SU-DHL-6 (cell line): ENCODE measurements around the gene TPRA1.

Source experiments
- H2AFZ ChIP-seq: fragments of 200-600 bp; sonication (generic); 2 replicates; pipeline ENCODE4 v1.6.1; 2014; ENCODE audit warnings: low read depth, mild to moderate bottlenecking, moderate library complexity, mixed read lengths, antibody characterized with exemption, low read length; ENCODE audit not compliant: severe bottlenecking
- H3F3A ChIP-seq: fragments of 200-600 bp; shearing (Covaris generic); 2 replicates; pipeline ENCODE4 v1.6.0; 2016; ENCODE audit warnings: antibody characterized with exemption, mild to moderate bottlenecking; ENCODE audit not compliant: insufficient read depth
- H3K27ac ChIP-seq: fragments of 200-600 bp; sonication (generic); 2 replicates; pipeline ENCODE4 v1.5.1; 2016; ENCODE audit warnings: low read depth, mild to moderate bottlenecking, low read length, moderate library complexity, mixed read lengths
- H3K27me3 ChIP-seq: fragments of 200-600 bp; sonication (generic), shearing (Covaris generic); 2 replicates; pipeline ENCODE4 v1.6.0; 2014; ENCODE audit warnings: mild to moderate bottlenecking, low read length
- H3K36me3 ChIP-seq: fragments of 200-600 bp; sonication (generic); 2 replicates; pipeline ENCODE4 v1.6.1; 2014; ENCODE audit warnings: mild to moderate bottlenecking, low read length, mixed read lengths
- H3K4me2 ChIP-seq: fragments of 300-600, 200-600 bp; shearing (Covaris generic), sonication (generic); 2 replicates; pipeline ENCODE4 v1.6.0; 2014; ENCODE audit warnings: low read length, low read depth, mild to moderate bottlenecking; ENCODE audit not compliant: poor library complexity, severe bottlenecking
- H3K4me3 ChIP-seq: fragments of 200-600 bp; sonication (generic); 2 replicates; pipeline ENCODE4 v1.5.1; 2014; ENCODE audit warnings: antibody characterized with exemption, low read length, mild to moderate bottlenecking, mixed read lengths; ENCODE audit not compliant: insufficient read depth, poor library complexity, severe bottlenecking
- H3K79me2 ChIP-seq: fragments of 200-600 bp; sonication (generic); 2 replicates; pipeline ENCODE4 v1.6.1; 2014; ENCODE audit warnings: mild to moderate bottlenecking, low read length, moderate library complexity; ENCODE audit not compliant: insufficient read depth
- H3K9ac ChIP-seq: fragments of 200-600 bp; sonication (generic); 2 replicates; pipeline ENCODE4 v1.7.0; 2014; ENCODE audit warnings: mild to moderate bottlenecking, low read length
- H3K9me2 ChIP-seq: fragments of 200-600 bp; sonication (generic); replicated peaks from 2 replicates; pipeline ENCODE4 v1.6.1; 2014; ENCODE audit warnings: low read length; ENCODE audit not compliant: insufficient read depth
- H3K9me3 ChIP-seq: fragments of 200-600 bp; sonication (generic); 2 replicates; pipeline ENCODE4 v1.6.1; 2014; ENCODE audit warnings: low read length, mixed read lengths; ENCODE audit not compliant: insufficient read depth
- H4K20me1 ChIP-seq: fragments of 200-600 bp; sonication (generic); 2 replicates; pipeline ENCODE4 v1.6.1; 2014; ENCODE audit warnings: low read depth, mild to moderate bottlenecking, antibody characterized with exemption, low read length, moderate library complexity, mixed read lengths
- CTCF ChIP-seq: fragments of 200-600 bp; sonication (generic); IDR thresholded peaks from one replicate; pipeline ENCODE4 v1.5.1; 2017; ENCODE audit warnings: antibody characterized with exemption, mild to moderate bottlenecking, low read length, moderate library complexity; ENCODE audit not compliant: insufficient read depth, poor library complexity, severe bottlenecking
- EZH2phosphoT487 ChIP-seq: fragments of 200-600 bp; sonication (generic), shearing (Covaris generic); conservative IDR thresholded peaks from 2 replicates; pipeline ENCODE4 v1.6.1; 2018; ENCODE audit warnings: mild to moderate bottlenecking, antibody characterized with exemption, low read length, moderate library complexity, mixed read lengths

The TPRA1 gene

GRCh38 chr3:127535901-127536829, 54.4 kb downstream of the TPRA1 start:
- H3K9ac ChIP-seq = no peak overlapping the region
- H3K4me3 ChIP-seq = no peak overlapping the region
- no peaks in the 10 kb centered on the region for H3K9me3 ChIP-seq
- H3K79me2 ChIP-seq = no peaks in the 10 kb centered on the region
- H3K27ac ChIP-seq = no peak overlapping the region
- H4K20me1 ChIP-seq = no peaks in the 10 kb centered on the region
- no peak overlapping the region for H2AFZ ChIP-seq
- H3K4me2 ChIP-seq = no peak overlapping the region
- no peak for TF ChIP-seq CTCF
- no peak for TF ChIP-seq EZH2phosphoT487
- H3K36me3 ChIP-seq = no peaks in the 10 kb centered on the region
- no peaks in the 10 kb centered on the region for H3K9me2 ChIP-seq
- H3F3A ChIP-seq = no peaks in the 10 kb centered on the region
- no peaks in the 10 kb centered on the region for H3K27me3 ChIP-seq

GRCh38 chr3:127535106-127535785, 55.3 kb downstream of the TPRA1 start:
- no peak overlapping the region for H3K4me2 ChIP-seq
- no peak overlapping the region for H2AFZ ChIP-seq
- H3K27ac ChIP-seq = no peak overlapping the region
- no peaks in the 10 kb centered on the region for H3K9me2 ChIP-seq
- no peak overlapping the region for H3K4me3 ChIP-seq
- H3K27me3 ChIP-seq = no peaks in the 10 kb centered on the region
- no peak overlapping the region for H3K9ac ChIP-seq
- no peaks in the 10 kb centered on the region for H3F3A ChIP-seq
- no peaks in the 10 kb centered on the region for H3K36me3 ChIP-seq
- H4K20me1 ChIP-seq = no peaks in the 10 kb centered on the region
- H3K79me2 ChIP-seq = no peaks in the 10 kb centered on the region
- H3K9me3 ChIP-seq = no peaks in the 10 kb centered on the region
- TF ChIP-seq EZH2phosphoT487 (no peak), CTCF (no peak)

DNA sequence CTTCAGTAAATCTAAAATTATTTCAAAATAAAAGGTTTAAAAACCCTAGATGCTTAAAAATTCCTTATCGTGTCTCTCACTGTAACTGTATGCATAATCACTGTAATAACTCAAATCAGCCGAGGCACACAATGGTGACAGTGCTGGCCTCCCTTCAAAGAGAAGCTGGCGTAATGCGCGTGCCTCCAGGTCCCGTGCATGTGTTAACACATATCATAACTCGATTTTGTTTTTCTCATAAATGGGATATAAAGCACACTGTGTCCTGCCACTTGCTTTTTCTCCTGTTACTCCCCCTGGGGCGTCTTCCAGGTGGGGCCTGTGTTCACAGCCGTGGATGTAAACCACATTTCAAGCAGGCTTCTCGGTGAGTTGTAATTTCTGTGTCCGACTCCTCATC, 56.0 kb downstream of the TPRA1 start:
- Histone ChIP-seq H3K27me3 (no peaks in the 10 kb centered on the region), H3K79me2 (no peaks in the 10 kb centered on the region), H3K27ac (no peak overlapping the region), H3K36me3 (no peaks in the 10 kb centered on the region), H3F3A (no peaks in the 10 kb centered on the region), H2AFZ (no peak overlapping the region), H3K9me2 (no peaks in the 10 kb centered on the region), H3K4me3 (no peak overlapping the region), H3K9ac (no peak overlapping the region), H3K4me2 (no peak overlapping the region), H3K9me3 (no peaks in the 10 kb centered on the region), H4K20me1 (no peaks in the 10 kb centered on the region)
- TF ChIP-seq CTCF = no peak
